ENCODE measurements around the gene MBOAT7. TPM values are rescaled to one million over a fixed set of nuclear protein-coding genes. Genes with fewer than 3 reads are reported as not detected.

MBOAT7 gene
- total RNA-seq, 2 experiments from 2014 or later, result 90.8 to 93.4 TPM

- ChIA-PET CTCF (no interaction called here), POLR2A (interaction anchor here (7.6 kb wide), 1 partner anchor 17 kb away, joined by 66 read pairs; the partner anchor contains the start of gene CNOT3)
- DNase-seq, result peak; percentile 61
- Mint-ChIP-seq H3K4me1 (peaks cover 41% of the 10 kb centered on the region), H3K4me3 (no peak overlapping the region), H3K36me3 (ENCODE audit: low read depth) (peaks cover 63% of the 10 kb centered on the region), H3K9me3 (no peaks in the 10 kb centered on the region), H3K27me3 (no peaks in the 10 kb centered on the region), H3K27ac (peak overlapping the region; percentile 87)
Measured at GRCh38 chr19:54154603-54155345, 34.6 kb downstream of the MBOAT7 start.

GRCh38 chr19:54153731-54154326 is 35.6 kb downstream of the MBOAT7 start:
- peak overlapping the region; percentile 87 for H3K27ac Mint-ChIP-seq
- H3K4me3 Mint-ChIP-seq, result no peak overlapping the region
- no peak for DNase-seq
- CTCF ChIA-PET, result no interaction called here
- no peaks in the 10 kb centered on the region for H3K27me3 Mint-ChIP-seq
- POLR2A ChIA-PET, result interaction anchor here (1.3 kb wide), 1 partner anchor 15 kb away, joined by 4 read pairs; no protein-coding TSS in a partner anchor
- H3K36me3 Mint-ChIP-seq (ENCODE audit: low read depth), result peaks cover 71% of the 10 kb centered on the region
- H3K4me1 Mint-ChIP-seq, result peaks cover 36% of the 10 kb centered on the region
- no peaks in the 10 kb centered on the region for H3K9me3 Mint-ChIP-seq

GRCh38 chr19:54152878-54153524 is 36.4 kb downstream of the MBOAT7 start:
- ChIA-PET CTCF (no interaction called here), POLR2A (interaction anchor here (1.3 to 1.6 kb wide), 2 partner anchors 14 to 16 kb away, joined by 4 to 8 read pairs; partner anchors contain the start of gene CNOT3)
- no peak for DNase-seq
- no peak overlapping the region for H3K27ac Mint-ChIP-seq
- H3K9me3 Mint-ChIP-seq, result no peaks in the 10 kb centered on the region
- peaks cover 28% of the 10 kb centered on the region for H3K4me1 Mint-ChIP-seq
- H3K4me3 Mint-ChIP-seq, result no peak overlapping the region
- peaks cover 72% of the 10 kb centered on the region for H3K36me3 Mint-ChIP-seq (ENCODE audit: low read depth)
- no peaks in the 10 kb centered on the region for H3K27me3 Mint-ChIP-seq

- Mint-ChIP-seq H3K4me1 (peaks cover 27% of the 10 kb centered on the region), H3K27me3 (no peaks in the 10 kb centered on the region)
- POLR2A ChIA-PET, result interaction anchor here (1.6 kb wide), 1 partner anchor 16 kb away, joined by 8 read pairs; the partner anchor contains the start of gene CNOT3
Measured at GRCh38 chr19:54152267-54152666, 37.1 kb downstream of the MBOAT7 start.

GRCh38 chr19:54151362-54152035 is 37.9 kb downstream of the MBOAT7 start:
- Mint-ChIP-seq H3K4me3 (no peak overlapping the region), H3K36me3 (ENCODE audit: low read depth) (peaks cover 75% of the 10 kb centered on the region), H3K9me3 (no peaks in the 10 kb centered on the region), H3K27me3 (no peaks in the 10 kb centered on the region), H3K4me1 (peaks cover 21% of the 10 kb centered on the region), H3K27ac (no peak overlapping the region)
- CTCF ChIA-PET, result no interaction called here
- no peak for DNase-seq
- POLR2A ChIA-PET, result interaction anchor here (1.2 to 1.6 kb wide), 2 partner anchors 15 to 37 kb away, joined by 4 to 8 read pairs; partner anchors contain the start of gene CNOT3

More at GRCh38 chr19:54152267-54152666, 37.1 kb downstream of the MBOAT7 start:
- no peak overlapping the region for H3K27ac Mint-ChIP-seq
- no peak overlapping the region for H3K4me3 Mint-ChIP-seq
- H3K9me3 Mint-ChIP-seq, result no peaks in the 10 kb centered on the region
- peaks cover 75% of the 10 kb centered on the region for H3K36me3 Mint-ChIP-seq (ENCODE audit: low read depth)
- no peak for DNase-seq
- CTCF ChIA-PET, result no interaction called here

GRCh38 chr19:54149021-54149812 is 40.2 kb downstream of the MBOAT7 start:
- no peak for DNase-seq
- ChIA-PET CTCF (interaction anchor here (0.6 to 0.8 kb wide), 2 partner anchors 10 to 246 kb away, joined by 3 read pairs; partner anchors contain the start of gene LENG1), POLR2A (interaction anchor here (0.7 to 2.6 kb wide), 4 partner anchors 10 to 52 kb away, joined by 3 to 12 read pairs (median 9); partner anchors contain the start of genes CNOT3 and LENG1)
- Mint-ChIP-seq H3K9me3 (no peaks in the 10 kb centered on the region), H3K4me1 (peaks cover 8% of the 10 kb centered on the region), H3K27ac (no peak overlapping the region), H3K36me3 (ENCODE audit: low read depth) (peaks cover 75% of the 10 kb centered on the region), H3K27me3 (no peaks in the 10 kb centered on the region), H3K4me3 (no peak overlapping the region)

GRCh38 chr19:54148158-54148557 is 41.2 kb downstream of the MBOAT7 start:
- H3K36me3 Mint-ChIP-seq (ENCODE audit: low read depth), result peaks cover 75% of the 10 kb centered on the region

GRCh38 chr19:54147676-54148075 is 41.7 kb downstream of the MBOAT7 start:
- Mint-ChIP-seq H3K36me3 (ENCODE audit: low read depth) (peaks cover 78% of the 10 kb centered on the region), H3K4me3 (no peak overlapping the region), H3K4me1 (no peaks in the 10 kb centered on the region), H3K27ac (no peak overlapping the region), H3K9me3 (no peaks in the 10 kb centered on the region), H3K27me3 (no peaks in the 10 kb centered on the region)
- ChIA-PET POLR2A (interaction anchor here (2.2 kb wide), 1 partner anchor 10 kb away, joined by 9 read pairs; the partner anchor contains the start of gene CNOT3), CTCF (no interaction called here)
- DNase-seq, result no peak

More at GRCh38 chr19:54148158-54148557, 41.2 kb downstream of the MBOAT7 start:
- Mint-ChIP-seq H3K27ac (no peak overlapping the region), H3K4me3 (no peak overlapping the region), H3K4me1 (peaks cover under 1% of the 10 kb centered on the region), H3K9me3 (no peaks in the 10 kb centered on the region), H3K27me3 (no peaks in the 10 kb centered on the region)
- CTCF ChIA-PET, result no interaction called here
- DNase-seq, result no peak
- POLR2A ChIA-PET, result interaction anchor here (0.7 to 2.2 kb wide), 2 partner anchors 10 to 53 kb away, joined by 3 to 9 read pairs; partner anchors contain the start of gene CNOT3

GRCh38 chr19:54145541-54146158 is 43.7 kb downstream of the MBOAT7 start:
- Mint-ChIP-seq H3K27ac (no peak overlapping the region), H3K4me1 (peaks cover 4% of the 10 kb centered on the region), H3K9me3 (no peaks in the 10 kb centered on the region), H3K36me3 (ENCODE audit: low read depth) (peaks cover 68% of the 10 kb centered on the region), H3K4me3 (no peak overlapping the region), H3K27me3 (no peaks in the 10 kb centered on the region)
- POLR2A ChIA-PET, result interaction anchor here (0.7 kb wide), 1 partner anchor 8 kb away, joined by 3 read pairs; the partner anchor contains the start of gene CNOT3
- DNase-seq, result no peak
- CTCF ChIA-PET, result no interaction called here

GRCh38 chr19:54142166-54142780 is 47.1 kb downstream of the MBOAT7 start:
- Mint-ChIP-seq H3K4me1 (peaks cover 24% of the 10 kb centered on the region), H3K27ac (no peak overlapping the region), H3K36me3 (ENCODE audit: low read depth) (peaks cover 64% of the 10 kb centered on the region), H3K27me3 (no peaks in the 10 kb centered on the region), H3K9me3 (no peaks in the 10 kb centered on the region), H3K4me3 (no peak overlapping the region)
- DNase-seq, result no peak
- ChIA-PET POLR2A (interaction anchor here (3.0 kb wide), 1 partner anchor 17 kb away, joined by 14 read pairs; the partner anchor contains the start of gene LENG1), CTCF (no interaction called here)

- no peak overlapping the region for H3K27ac Mint-ChIP-seq
- H3K4me3 Mint-ChIP-seq, result no peak overlapping the region
- no peak for DNase-seq
- ChIA-PET CTCF (no interaction called here), POLR2A (interaction anchor here (1.0 to 3.0 kb wide), 2 partner anchors 18 to 26 kb away, joined by 3 to 14 read pairs; partner anchors contain the start of genes LENG1, PRPF31 and TFPT)
- no peaks in the 10 kb centered on the region for H3K27me3 Mint-ChIP-seq
- H3K9me3 Mint-ChIP-seq, result no peaks in the 10 kb centered on the region
- peaks cover 55% of the 10 kb centered on the region for H3K36me3 Mint-ChIP-seq (ENCODE audit: low read depth)
- peaks cover 29% of the 10 kb centered on the region for H3K4me1 Mint-ChIP-seq
Measured at GRCh38 chr19:54141356-54141755, 48.0 kb downstream of the MBOAT7 start.

All from activated CD4-positive, alpha-beta memory T cell treated with anti-CD3 and anti-CD28 coated beads, Interleukin-2, amount 10 ng/mL, durations not matched to agents 7 days and 5 days (primary cell).